DMS53 treated with DMSO at 0.1 percent for 48 hours (cell line): ENCODE measurements around the gene LITAF.
"Not testable (repeated sequence)": the region's sequence is repeated elsewhere in the genome, so short reads cannot be mapped to it uniquely, and the experiment has no call there.

ENCODE experiments used
- DNase-seq: peaks from one replicate; lab custom pipeline; 2025; ENCODE audit not compliant: unreplicated experiment; lab: John Stamatoyannopoulos, UW

Gene LITAF

GRCh38 chr16:11524098-11524760 is 62.5 kb downstream of the LITAF start:
- DNase-seq, result no peak

GRCh38 chr16:11521055-11521454 is 65.7 kb downstream of the LITAF start:
- DNase-seq, result no peak

GRCh38 chr16:11520442-11520841 is 66.3 kb downstream of the LITAF start:
- no peak for DNase-seq

- no peak for DNase-seq
These were observed 68.8 kb downstream of the LITAF start for GRCh38 chr16:11517961-11518360.

- no peak for DNase-seq
These were observed 70.9 kb downstream of the LITAF start for GRCh38 chr16:11515540-11516430.

- DNase-seq, result no peak
These were observed 72.4 kb downstream of the LITAF start for GRCh38 chr16:11514283-11514682.

GRCh38 chr16:11513366-11513765 is 73.4 kb downstream of the LITAF start:
- DNase-seq, result not testable (repeated sequence)

- DNase-seq, result no peak
These were observed 74.9 kb downstream of the LITAF start for GRCh38 chr16:11511801-11512200.

- no peak for DNase-seq
These were observed 75.4 kb downstream of the LITAF start for GRCh38 chr16:11511328-11511727.

- DNase-seq, result no peak
These were observed 76.3 kb downstream of the LITAF start for GRCh38 chr16:11510178-11510973.

- no peak for DNase-seq
These were observed 78.7 kb downstream of the LITAF start for GRCh38 chr16:11507991-11508390.

GRCh38 chr16:11507350-11507749 is 79.4 kb downstream of the LITAF start:
- DNase-seq, result no peak

- no peak for DNase-seq
These were observed 79.9 kb downstream of the LITAF start for GRCh38 chr16:11506741-11507305.

- not testable (repeated sequence) for DNase-seq
These were observed 82.5 kb downstream of the LITAF start for GRCh38 chr16:11504261-11504660.

GRCh38 chr16:11503566-11503965 is 83.2 kb downstream of the LITAF start:
- DNase-seq, result no peak

- no peak for DNase-seq
These were observed 84.5 kb downstream of the LITAF start for GRCh38 chr16:11502239-11502638.

GRCh38 chr16:11501632-11502031 is 85.1 kb downstream of the LITAF start:
- no peak for DNase-seq

- no peak for DNase-seq
These were observed 85.9 kb downstream of the LITAF start for GRCh38 chr16:11500700-11501346.

- DNase-seq, result no peak
These were observed 87.2 kb downstream of the LITAF start for GRCh38 chr16:11499295-11500089.

GRCh38 chr16:11498683-11499082 is 88.0 kb downstream of the LITAF start:
- DNase-seq, result no peak
